Activated T-cell treated with anti-CD3 and anti-CD28 coated beads for 1 hour (primary cell): ENCODE results near the gene AHNAK2.
"Not testable (repeated sequence)": the region's sequence is repeated elsewhere in the genome, so short reads cannot be mapped to it uniquely, and the experiment has no call there.

Experiments
- DNase-seq: peaks from one replicate; pipeline ENCODE4 v3.0.0-alpha.2; 2020; ENCODE audit warnings: low read depth

Gene AHNAK2

DNA sequence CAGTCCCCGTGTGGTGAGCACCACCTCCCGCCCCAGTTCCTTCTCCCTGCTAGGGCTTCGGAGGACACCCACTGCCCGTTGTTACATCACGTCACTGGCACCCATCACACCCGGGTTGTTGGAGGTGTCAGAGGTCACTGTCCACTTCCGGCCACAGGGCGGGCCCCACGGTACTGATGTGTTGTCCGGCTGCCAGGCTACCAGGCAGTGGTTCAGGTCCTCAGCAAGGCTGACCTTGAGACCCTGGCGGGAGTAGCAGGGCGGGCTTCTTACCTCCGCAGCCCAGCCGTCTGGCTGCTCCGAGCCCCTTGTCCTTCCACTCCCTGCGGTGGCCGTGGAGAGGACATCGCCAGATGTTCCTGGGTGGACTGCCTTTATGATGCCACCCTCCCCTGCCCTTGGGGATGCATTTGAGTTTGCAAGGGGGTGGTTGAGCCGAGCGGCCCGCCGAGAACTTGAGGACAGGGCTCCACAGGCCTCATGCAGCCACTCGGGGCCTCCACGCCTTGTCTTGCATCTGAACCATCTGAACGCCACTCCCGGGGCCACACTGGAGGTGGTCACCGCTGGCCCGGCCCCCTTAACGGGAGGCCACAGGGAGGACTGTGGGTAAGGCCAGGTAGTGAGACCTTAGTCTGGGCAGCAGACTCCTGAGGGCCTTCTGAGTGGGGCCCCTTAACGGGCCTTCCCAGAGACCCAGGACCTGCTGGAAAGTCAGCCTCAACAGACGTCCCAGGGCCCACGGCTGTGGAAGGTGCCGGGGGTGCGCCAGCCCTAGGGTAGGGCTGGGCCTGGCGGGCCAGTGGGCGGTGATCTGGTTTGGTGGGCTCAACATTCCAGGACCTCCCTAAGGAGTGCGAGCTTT lies 80.6 kb downstream of the AHNAK2 start:
- DNase-seq, result no peak

DNA sequence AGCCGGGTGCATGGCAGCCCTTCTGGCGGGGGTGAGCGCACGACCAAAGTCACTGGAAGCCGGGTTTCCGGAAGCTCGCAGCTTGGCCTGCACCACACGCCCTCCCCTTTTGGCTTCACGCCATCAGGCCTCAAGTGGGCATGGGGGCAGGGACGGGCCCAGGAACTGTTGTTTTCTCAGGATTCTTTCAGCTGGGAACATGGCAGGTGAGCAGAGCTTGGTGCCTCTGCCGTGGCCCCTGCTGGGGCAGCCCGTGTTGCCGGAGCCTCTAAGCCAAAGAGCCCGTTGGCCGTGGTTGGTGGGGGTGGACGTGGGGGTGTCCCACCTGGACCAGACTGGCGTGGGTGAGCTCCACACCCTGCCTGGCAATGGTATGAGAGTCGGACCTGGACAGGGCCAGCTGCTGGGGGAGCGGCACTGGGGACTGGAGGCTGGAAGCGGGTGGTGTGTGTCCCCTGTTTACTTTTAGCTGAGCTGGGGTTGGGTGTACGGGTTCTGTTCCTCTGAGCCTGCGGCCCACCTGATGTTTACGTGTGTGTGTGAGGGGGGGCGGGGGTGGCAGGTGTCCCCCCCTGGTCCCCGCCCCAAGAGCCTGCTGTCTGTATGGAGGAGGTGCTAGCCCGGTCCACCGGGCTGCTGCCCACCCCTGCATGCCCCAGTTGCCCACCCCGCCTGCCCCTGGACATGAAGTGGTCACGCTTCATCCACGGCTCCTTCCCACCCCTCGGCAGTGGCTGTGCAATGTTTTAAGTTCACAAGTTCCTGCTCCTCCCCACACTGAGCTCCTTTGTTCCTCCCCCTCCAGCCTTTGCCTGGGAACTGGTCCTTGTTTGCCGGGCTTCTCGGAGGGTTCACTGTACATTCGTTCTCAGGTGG lies 82.2 kb downstream of the AHNAK2 start:
- no peak for DNase-seq

DNA sequence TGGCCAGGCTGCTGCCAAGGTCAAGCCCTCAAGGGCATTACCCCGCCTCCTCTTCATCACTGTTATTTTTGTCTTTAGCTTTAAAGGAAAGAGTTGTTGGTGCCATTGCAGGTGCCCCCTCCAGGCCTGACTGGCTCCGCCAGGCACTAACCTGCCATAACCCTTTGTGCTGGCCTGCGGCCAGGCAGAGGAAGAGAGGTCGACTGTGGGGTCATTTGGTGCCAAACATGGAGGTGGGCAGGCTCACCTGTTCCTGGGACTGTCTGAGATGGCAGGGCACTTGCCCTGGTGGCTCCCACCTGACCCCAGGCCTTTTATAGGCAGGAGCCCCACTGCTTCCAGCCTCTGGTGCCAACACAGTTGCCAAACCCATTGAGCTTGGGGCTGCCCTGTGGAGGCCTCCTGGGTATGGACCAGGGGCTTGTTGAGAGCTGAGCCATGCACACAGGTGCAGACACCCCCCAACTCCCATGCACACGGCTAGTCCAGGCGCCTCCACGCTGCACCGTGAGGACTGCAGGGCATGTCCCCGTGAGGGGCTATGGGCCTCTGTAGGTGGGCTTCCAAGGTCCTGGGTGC lies 82.9 kb downstream of the AHNAK2 start:
- DNase-seq, result no peak

DNA sequence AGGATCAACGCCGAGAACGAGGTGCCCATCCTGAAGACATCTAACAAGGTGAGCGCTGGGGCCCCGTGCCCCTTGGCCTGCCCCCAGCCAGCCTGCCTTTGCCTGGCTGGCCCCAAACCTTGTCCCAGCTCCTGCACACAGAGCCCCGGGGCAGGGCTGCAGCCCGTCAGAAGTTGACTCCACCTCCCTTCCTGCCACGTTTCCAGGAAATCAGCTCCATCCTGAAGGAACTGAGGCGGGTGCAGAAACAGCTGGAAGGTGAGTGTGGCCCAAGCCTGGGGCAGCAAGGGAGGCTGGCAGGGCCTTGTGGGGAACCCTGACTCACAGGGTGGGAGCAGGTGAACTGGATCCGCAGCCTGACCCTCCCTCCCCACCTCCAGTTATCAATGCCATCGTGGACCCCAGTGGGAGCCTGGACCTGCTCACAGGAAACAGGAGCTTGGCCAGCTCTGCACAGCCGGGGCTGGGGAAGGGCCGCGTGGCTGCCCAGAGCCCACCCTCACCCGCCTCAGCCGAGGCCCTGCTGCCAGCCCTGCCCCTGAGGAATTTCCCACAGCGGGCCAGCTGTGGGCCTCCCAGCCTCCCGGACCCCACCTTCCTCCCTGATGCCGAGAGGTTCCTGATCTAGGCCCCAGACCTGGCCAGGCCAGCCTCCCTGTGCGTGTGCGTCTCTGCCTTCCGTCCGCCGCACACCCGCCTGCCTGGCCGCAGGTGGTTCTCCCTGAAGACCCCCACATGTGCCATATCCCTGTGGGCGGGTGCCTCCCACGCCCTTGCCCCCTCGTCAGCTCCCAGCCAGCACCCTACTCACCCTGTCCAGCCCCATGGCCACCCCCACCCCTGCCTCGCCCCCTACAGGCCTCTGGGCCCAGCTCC lies 83.6 kb downstream of the AHNAK2 start:
- no peak for DNase-seq

DNA sequence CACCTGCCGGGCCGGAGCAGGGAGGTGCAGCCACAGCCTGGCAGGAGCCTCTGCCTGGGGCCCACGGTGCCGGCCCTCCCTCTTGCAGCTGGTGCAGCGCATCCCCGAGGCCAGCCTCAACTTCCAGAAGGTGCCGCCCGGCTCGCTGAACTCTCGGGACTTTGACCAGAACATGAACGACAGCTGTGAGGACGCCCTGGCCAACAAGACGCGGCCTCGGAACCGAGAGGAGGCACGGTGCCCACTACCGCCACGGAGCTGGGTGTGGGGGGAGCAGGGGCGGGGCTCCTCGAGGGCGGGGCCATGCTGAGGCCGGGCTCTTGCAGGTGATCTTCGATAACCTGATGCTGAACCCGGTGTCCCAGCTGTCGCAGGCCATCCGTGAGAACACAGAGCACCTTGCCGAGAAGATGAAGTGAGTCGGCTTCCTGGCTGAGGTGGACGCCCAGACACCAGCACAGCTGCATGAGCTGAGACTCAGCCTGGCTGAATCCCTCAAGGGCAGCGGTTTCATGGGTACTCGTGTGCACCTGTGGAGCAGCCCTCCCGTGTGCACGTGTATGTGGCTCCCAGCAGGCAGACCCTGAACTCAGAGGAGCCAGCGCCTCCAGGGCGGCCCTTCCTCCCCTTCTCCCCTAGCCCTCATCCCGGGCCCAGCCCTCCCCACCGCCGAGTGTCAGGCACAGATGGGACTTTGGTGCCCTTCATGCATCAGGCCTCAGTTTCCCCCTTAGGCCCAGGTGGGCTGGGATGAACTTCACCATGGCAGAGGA lies 84.6 kb downstream of the AHNAK2 start:
- DNase-seq, result no peak

DNA sequence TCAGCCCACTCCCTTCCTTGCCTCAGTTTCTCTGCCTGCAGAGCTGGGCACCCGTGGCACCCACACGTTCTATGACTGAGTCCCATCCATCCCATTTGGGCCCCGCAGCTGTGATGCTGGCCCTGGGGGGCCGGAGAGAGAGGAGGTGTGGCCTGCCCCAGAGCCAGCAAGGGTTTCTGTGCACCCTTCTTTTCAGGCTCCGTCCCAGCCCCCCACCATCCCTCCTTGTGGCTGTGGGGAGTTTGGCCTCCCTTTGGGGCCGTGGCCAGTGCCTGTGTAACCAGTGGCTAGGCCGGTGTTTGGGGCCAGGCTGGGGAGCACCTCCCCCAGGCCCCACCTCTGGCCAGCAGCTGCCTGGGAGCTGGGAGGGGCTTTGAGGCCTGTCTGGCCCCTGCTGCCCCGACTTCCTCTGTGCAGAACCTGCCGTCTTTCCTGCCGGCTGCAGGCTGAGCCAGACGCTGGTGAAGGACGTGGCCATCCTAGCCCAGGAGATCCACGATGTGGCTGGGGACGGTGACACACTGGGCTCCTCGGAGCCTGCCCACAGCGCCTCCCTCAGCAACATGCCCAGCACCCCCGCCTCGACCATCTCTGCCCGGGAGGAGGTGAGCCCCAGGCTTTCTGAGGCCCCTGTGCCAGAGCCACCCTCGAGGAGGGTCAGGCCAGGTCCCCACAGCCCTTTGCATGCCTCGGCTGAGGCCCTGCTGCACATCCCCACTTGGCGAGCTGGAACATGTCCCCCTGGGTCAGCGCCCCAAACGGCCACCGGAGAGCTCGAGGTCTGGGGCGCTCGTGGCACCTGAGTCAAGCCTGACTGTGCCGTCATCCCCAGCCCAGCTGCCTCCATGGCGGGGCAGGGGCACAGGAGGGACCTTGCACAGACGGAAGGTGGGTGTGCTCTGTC lies 85.4 kb downstream of the AHNAK2 start:
- no peak for DNase-seq

DNA sequence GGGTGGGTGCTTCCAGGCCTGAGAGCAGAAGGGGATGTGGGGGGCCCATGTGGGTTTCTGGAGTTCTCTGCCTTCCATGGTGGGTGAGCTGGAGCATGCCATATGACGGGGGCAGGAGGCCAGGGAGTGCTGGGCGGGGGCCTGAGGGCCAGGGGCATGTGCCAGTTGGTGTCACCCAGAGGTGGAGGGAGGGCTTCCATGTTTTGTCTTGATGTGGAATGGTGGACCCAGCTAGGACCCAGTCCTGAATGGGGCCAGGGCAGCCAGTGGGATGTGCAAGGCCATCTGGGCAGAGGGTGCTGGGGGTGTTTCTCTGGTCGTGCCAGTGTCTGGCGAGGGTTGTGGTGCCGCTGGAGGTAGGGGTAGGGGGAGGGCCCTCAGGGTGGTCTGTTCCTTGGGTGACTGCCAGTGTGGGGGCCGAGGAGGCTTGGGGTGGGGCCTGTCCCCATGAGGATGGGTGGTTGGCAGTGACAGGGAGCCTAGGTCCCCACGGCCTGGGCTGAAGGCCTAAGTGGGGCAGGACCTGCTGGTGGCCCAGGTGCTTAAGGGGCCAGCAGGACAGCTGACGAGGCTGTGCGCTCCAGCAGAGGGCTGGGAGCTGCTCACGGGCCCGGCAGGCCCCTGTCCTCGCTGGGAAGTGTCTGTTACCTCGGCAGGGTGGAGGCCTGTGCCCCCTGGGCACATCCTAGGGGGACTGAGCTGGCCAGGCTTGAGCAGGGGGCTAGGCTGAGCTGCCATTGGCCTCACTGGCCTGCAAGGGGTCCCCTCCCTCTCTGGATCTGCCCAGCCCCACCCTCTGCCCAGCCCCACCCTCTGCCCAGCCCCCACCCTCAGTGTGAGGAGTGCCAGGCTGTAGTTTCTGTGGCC lies 86.3 kb downstream of the AHNAK2 start:
- no peak for DNase-seq

- DNase-seq, result no peak
Measured at GRCh38 chr14:104891121-104891551, 87.0 kb downstream of the AHNAK2 start.

DNA sequence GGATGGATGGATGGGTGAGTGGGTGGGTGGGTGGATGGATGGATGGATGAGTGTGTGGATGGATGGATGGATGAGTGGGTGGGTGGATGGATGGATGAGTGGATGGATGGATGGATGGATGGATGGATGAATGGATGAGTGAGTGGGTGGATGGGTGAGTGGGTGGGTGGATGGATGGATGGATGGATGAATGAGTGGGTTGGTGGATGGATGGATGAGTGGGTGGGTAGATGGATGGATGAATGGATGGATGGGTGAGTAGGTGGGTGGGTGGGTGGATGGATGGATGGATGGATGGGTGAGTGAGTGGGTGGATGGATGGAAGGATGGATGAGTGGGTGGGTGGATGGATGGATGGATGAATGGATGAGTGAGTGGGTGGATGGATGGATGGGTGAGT lies 87.9 kb downstream of the AHNAK2 start:
- not testable (repeated sequence) for DNase-seq

DNA sequence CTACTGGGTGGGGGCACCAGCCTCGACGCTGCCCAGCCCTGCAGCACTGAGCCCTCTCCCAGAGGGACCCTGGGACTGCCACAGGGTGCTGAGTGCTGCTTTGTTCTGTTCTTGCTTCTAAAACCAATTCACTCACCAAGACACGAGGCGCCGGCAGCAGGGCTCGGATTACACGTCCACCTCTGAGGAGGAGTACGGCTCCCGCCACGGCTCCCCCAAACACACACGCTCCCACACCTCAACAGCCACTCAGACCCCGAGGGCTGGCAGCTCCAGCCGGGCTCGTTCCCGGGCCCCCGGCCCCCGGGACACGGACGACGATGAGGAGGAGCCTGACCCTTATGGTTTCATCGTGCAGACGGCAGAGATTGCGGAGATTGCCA lies 88.8 kb downstream of the AHNAK2 start:
- DNase-seq, result no peak

DNA sequence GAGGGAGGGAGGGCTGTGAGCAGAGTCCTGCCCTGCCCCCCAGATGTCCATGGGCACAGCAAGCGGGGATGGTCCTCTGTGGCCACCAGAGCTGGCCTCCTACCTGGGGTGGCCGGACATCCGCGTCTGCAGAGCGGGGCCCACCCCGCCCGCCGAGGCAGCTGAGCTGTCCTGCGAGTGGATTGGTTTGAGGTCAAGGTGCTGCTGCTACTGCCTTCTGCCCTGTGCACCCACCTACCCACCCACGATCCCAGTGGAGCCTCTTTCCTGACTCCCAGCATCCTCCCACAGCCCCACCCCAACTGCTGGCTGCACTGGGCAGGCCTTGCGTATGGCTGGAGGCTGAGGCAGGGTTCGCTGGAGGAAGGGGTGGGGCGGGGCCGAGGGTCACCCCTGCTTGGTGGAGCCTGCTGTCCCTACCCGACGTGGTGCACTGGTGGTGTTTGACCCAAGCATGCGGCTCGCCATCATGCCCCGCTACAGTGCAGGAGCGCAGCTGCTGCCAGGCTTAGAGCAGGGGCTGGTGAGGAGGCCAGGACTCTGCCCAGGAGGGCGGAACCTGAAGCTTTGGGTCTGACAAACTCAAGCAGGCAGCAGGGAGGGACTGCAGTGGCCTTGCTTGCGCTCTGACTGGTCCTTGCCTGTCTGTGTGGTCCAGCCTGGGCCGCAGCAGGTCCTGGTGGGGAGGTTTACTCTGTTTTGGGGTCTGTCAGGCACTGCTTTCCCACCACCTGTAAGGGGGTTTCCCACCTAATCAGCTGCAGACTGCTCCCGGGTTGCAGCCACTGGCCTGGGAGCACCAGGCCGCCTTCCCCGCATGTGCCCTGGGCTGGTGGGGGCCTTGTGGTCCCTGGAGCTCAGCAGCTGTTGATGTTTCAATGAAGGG lies 89.4 kb downstream of the AHNAK2 start:
- no peak for DNase-seq

GRCh38 chr14:104887623-104888488 lies 90.3 kb downstream of the AHNAK2 start:
- DNase-seq, result no peak
